Fibroblast of villous mesenchyme (primary cell): ENCODE measurements around the gene IQCE. TPM values are rescaled to one million over a fixed set of nuclear protein-coding genes. Genes with fewer than 3 reads are reported as not detected.

Experiments used
- DNase-seq: peaks from one replicate; pipeline ENCODE4 v3.0.0-alpha.2; 2010; ENCODE audit warnings: low read depth
- H3K4me3 ChIP-seq: 2 replicates; pipeline ENCODE4 v1.5.1; 2011; ENCODE audit warnings: low read depth, mild to moderate bottlenecking, low read length
- total RNA-seq: library from RNA; depleted of rRNA; stranded (reverse); fragments of >200 nt; gene quantifications from 2 replicates; pipeline ENCODE4 v1.2.3, GENCODE V29; 2012
- TF ChIP-seq, protein P1 (sequence below): IDR thresholded peaks from 2 replicates; pipeline ENCODE4 v1.5.1; 2012; ENCODE audit warnings: low read depth, mild to moderate bottlenecking, low read length; ENCODE audit not compliant: insufficient read depth

IQCE gene
- total RNA-seq, 1 donor = 13.4 TPM

DNA sequence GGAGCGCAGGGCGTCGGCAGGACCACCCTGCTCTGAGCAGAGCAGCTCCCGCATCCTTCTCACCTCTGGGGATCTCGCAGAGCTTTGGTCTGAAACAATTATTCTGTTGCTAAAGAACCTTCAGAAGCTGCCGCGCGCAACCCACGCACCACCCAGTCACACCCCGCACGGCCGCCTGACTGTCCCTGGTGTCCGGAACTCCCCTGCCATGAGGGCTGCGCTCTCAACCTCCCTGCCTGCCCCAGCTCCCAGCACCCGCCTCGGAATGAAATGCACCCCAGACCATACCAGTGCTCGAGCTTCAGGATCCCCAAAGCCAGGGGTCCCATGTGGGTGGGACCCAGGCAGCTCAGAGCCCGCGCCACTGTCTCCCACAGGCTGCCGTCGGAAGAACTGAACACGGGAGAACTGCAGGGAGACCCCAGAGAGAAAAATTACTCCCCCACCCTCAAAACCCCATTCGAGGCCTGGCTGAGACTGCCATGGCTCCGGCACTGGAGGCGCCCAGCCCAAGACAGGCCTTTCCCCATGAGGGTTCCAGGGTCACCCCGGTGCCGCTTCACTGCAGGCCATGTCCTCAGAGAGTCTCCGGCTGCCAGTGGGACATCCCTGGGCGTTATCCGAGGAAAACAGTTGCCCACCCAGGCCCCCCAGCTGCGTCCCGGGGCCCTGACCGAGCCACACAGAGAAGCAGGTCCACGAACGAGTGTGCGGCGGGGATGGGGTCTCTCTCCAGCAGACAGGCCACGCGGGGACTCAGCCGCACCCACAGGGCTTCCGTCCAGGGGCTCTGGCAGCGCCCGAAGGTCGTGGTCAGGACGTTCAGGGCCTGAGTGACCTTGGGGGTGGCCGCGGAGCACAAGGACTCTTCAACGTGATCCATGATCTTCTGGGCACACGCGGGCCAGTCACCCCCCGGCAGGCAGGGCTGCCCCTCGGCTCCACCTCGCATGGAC lies 15.6 kb upstream of the IQCE start:
- no peak overlapping the region for H3K4me3 ChIP-seq
- TF ChIP-seq, protein P1, sequence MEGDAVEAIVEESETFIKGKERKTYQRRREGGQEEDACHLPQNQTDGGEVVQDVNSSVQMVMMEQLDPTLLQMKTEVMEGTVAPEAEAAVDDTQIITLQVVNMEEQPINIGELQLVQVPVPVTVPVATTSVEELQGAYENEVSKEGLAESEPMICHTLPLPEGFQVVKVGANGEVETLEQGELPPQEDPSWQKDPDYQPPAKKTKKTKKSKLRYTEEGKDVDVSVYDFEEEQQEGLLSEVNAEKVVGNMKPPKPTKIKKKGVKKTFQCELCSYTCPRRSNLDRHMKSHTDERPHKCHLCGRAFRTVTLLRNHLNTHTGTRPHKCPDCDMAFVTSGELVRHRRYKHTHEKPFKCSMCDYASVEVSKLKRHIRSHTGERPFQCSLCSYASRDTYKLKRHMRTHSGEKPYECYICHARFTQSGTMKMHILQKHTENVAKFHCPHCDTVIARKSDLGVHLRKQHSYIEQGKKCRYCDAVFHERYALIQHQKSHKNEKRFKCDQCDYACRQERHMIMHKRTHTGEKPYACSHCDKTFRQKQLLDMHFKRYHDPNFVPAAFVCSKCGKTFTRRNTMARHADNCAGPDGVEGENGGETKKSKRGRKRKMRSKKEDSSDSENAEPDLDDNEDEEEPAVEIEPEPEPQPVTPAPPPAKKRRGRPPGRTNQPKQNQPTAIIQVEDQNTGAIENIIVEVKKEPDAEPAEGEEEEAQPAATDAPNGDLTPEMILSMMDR = no peak
- no peak for DNase-seq

DNA sequence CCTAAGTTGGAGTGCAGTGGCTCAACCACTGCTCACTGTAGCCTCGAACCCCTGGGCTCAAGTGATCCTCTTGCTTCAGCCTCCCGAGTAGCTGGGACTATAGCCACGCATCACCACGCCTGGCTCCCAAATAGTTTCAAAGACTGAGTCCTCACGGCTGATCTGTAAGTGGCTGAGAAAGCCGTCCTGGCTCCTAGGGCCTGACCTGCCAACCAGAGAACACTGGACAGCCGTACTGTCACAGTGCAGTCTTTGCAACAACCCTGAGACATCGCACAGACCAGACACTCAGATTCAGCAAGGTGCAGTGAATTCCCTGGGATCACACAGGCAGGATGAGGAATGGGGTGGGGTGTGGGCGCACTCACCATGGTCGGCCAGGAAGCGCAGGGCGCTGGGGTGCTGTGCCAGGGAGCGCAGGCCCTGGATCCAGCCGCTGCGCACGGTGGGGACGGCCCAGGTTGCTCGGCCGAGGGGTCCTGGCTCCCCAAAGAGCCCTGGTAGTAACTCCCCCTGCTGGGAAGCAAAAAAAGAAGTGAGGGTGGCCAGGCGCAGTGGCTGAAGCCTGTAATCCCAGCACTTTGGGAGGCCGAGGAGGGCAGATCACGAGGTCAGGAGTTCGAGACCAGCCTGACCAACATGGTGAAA lies 14.1 kb upstream of the IQCE start:
- no peak overlapping the region for H3K4me3 ChIP-seq
- no peak for DNase-seq
- TF ChIP-seq, protein P1 = no peak

DNA sequence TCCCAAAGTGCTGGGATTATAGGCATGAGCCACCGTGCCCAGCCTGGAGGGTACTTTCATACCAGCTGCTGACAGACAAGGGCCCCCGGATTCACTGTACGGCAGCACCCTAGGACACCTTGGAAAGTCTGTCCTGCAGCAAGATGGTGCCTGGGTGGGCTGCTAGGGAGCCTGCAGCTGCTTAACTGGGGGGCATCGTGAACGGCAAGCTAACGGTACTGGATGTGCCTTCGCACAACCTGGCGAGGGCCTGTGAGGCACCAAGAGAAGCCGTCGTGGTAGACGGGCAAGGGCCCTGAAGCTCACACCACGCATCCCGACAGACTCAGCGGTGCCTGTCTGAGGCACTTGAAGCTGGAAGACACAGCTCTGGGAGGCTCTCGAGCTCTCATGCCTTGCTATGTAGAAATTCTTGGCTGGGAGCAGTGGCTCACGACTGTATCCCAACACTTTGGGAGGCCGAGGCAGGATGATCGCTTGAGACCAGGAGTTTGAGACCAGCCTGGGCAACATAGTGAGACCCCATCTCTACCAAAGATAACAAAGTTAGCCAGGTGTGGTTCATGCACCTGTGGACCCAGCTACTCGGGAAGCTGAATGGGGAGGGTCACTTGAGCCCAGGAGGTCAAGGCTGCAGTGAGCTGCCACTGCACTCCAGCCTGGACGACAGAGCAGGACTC lies 12.9 kb upstream of the IQCE start:
- TF ChIP-seq, protein P1 = no peak
- no peak overlapping the region for H3K4me3 ChIP-seq
- DNase-seq = no peak

DNA sequence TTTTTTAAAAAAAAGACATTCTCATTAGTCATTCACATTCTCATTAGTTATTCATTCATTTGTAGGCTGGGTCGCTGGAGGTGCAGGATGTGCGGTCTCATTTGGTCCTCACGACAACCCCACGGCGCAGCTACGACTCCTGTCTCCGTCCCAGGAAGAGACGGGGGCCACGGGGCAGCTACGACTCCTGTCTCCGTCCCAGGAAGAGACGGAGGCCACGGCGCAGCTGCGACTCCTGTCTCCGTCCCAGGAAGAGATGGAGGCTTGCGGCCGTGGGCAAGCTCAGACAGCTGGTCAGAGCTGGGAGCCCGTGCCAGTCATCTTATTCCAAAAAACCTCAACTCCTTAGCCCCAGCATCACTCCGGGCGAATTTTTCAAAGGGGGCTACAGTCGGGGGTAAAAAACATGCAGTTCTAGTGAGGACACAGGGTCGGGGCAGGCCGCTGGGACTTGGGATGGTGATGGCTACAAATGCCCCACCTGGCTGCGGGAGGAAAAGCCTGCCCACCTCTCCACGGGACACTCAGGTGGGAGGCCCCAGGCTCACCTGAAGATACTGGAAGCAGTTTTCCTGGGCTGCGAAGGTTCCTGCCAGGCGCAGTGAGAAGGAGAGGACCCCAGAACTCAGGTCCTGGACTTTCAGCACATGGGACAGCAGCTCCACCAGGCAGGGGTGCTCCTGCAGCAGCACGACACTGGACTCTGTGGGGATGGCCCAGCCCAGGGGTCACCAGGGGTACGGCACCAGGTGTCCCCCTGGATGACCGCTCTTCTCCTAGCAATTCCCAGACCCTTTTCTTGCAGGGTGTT lies 11.8 kb upstream of the IQCE start:
- no peak overlapping the region for H3K4me3 ChIP-seq
- TF ChIP-seq, protein P1 = no peak
- DNase-seq = no peak

DNA sequence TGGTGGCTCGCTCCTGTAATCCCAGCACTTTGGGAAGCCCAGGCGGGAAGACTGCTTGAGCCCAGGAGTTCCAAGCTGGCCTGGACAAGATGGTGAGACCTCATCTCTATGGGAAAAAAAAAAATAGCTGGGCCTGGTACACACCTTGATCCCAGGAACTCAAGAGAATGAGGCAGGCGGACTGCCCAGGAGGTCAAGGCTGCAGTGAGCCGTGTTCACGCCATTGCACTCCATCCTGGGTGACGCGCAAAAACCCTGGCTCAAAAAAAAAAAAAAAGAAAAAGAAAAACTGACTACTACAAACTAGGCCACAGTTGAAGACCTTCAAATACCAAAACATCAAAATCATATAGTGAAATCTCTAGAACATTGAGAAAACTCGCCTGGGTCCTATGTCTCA lies 7.4 kb upstream of the IQCE start:
- H3K4me3 ChIP-seq = no peak overlapping the region
- no peak for DNase-seq
- TF ChIP-seq, protein P1 = no peak

DNA sequence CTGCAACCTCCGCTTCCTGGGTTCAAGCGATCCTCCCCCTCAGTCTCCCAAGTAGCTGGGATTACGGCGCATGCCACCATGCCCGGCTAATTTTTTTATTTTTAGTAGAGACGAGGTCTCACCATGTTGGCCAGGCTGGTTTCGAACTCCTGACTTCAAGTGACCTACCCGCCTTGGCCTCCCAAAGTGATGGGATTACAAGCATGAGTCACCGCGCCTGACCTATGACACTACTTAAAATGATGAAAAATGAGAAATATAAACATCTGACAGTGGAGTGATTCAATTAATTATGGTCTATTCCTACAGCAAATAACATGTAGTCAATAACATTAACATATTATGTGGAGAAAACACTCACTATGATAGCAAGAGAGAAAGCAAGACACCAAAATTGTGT lies 5.7 kb upstream of the IQCE start:
- TF ChIP-seq, protein P1 = no peak
- no peak for DNase-seq
- no peak overlapping the region for H3K4me3 ChIP-seq
